HG03342 (cell line): ENCODE measurements around the gene HTR2C.
"Not testable (repeated sequence)": the region's sequence is repeated elsewhere in the genome, so short reads cannot be mapped to it uniquely, and the experiment has no call there.

Source experiments
- ATAC-seq: cut with Tn5 transposase; IDR thresholded peaks from one replicate; pipeline ENCODE4 v1.9.1; 2021; ENCODE audit warnings: mild to moderate bottlenecking, moderate library complexity; ENCODE audit not compliant: unreplicated experiment

Gene HTR2C

GRCh38 chrX:114710571-114710970 lies 126.7 kb downstream of the HTR2C start:
- no peak for ATAC-seq

- ATAC-seq, result no peak
Observed at GRCh38 chrX:114712466-114712865, 128.6 kb downstream of the HTR2C start.

- no peak for ATAC-seq
Observed at GRCh38 chrX:114715096-114715495, 131.2 kb downstream of the HTR2C start.

GRCh38 chrX:114717921-114718320 lies 134.0 kb downstream of the HTR2C start:
- ATAC-seq, result no peak

GRCh38 chrX:114766541-114766940 lies 182.7 kb downstream of the HTR2C start:
- ATAC-seq, result no peak

GRCh38 chrX:114774691-114775090 lies 190.8 kb downstream of the HTR2C start:
- ATAC-seq, result no peak

- ATAC-seq, result no peak
Observed at GRCh38 chrX:114782925-114783324, 199.0 kb downstream of the HTR2C start.

GRCh38 chrX:114787061-114787460 lies 203.2 kb downstream of the HTR2C start:
- ATAC-seq, result no peak

GRCh38 chrX:114797494-114797893 lies 213.6 kb downstream of the HTR2C start:
- no peak for ATAC-seq

GRCh38 chrX:114798907-114799306 lies 215.0 kb downstream of the HTR2C start:
- no peak for ATAC-seq

- no peak for ATAC-seq
Observed at GRCh38 chrX:114800719-114801118, 216.8 kb downstream of the HTR2C start.

- no peak for ATAC-seq
Observed at GRCh38 chrX:114819509-114819908, 235.6 kb downstream of the HTR2C start.

GRCh38 chrX:114841051-114841450 lies 257.2 kb downstream of the HTR2C start:
- ATAC-seq, result no peak

GRCh38 chrX:114842181-114842580 lies 258.3 kb downstream of the HTR2C start:
- no peak for ATAC-seq

GRCh38 chrX:114889481-114889880 lies 305.6 kb downstream of the HTR2C start:
- no peak for ATAC-seq

GRCh38 chrX:114903618-114904017 lies 319.7 kb downstream of the HTR2C start:
- ATAC-seq, result no peak

- no peak for ATAC-seq
Observed at GRCh38 chrX:114905251-114905650, 321.4 kb downstream of the HTR2C start.

- no peak for ATAC-seq
Observed at GRCh38 chrX:114906984-114907510, 323.2 kb downstream of the HTR2C start.

- no peak for ATAC-seq
Observed at GRCh38 chrX:114924423-114924822, 340.5 kb downstream of the HTR2C start.

GRCh38 chrX:114924856-114925255 lies 341.0 kb downstream of the HTR2C start:
- ATAC-seq, result no peak

GRCh38 chrX:114930227-114930626 lies 346.3 kb downstream of the HTR2C start:
- no peak for ATAC-seq

GRCh38 chrX:114932550-114932949 lies 348.7 kb downstream of the HTR2C start:
- no peak for ATAC-seq

GRCh38 chrX:114933291-114933690 lies 349.4 kb downstream of the HTR2C start:
- ATAC-seq, result not testable (repeated sequence)
